HepG2 (cell line): ENCODE results near the gene FBXL13. TPM values are rescaled to one million over a fixed set of nuclear protein-coding genes. Genes with fewer than 3 reads are reported as not detected.

ENCODE experiments used
- ATAC-seq: fragments of 200-7000 bp; cut with Tn5 transposase; 3 replicates; pipeline ENCODE4 v1.9.1; 2020; ENCODE audit warnings: mild to moderate bottlenecking, moderate library complexity
- BruUV-seq: library from RNA; stranded (reverse); fragments of 400-500 nt; replicated peaks from 2 replicates; lab custom pipeline; 2021; lab: Mats Ljungman, UMichigan
- CTCF ChIA-PET: fragments of 300-600 bp; formaldehyde crosslinking; extraction: SDS; loops from one replicate; lab custom pipeline; 2021; ENCODE audit warnings: low total read pairs, inconsistent platforms, low intra/inter-chr PET ratio; lab: Yijun Ruan, JAX
- POLR2A ChIA-PET: fragments of 350-600 bp; sonication (Branson Sonifier 250); formaldehyde crosslinking; loops from one replicate; lab custom pipeline; 2020; ENCODE audit warnings: antibody characterized with exemption, inconsistent platforms; lab: Yijun Ruan, JAX
- DNase-seq: peaks from one replicate; pipeline ENCODE4 v3.0.0-alpha.2; 2015; ENCODE audit warnings: low spot score
- FAIRE-seq: peaks from 3 replicates; lab custom pipeline; 2011; peaks lifted over from hg19 to GRCh38; lab: Jason Lieb, UNC
- H2AFZ ChIP-seq: one replicate; pipeline ENCODE4 v1.6.1; 2011; ENCODE audit warnings: low read length, inconsistent platforms
- H3K27ac ChIP-seq: fragments of 300-600 bp; 3 replicates; pipeline ENCODE4 v1.8.0; 2011; ENCODE audit warnings: mixed run types, mild to moderate bottlenecking, mixed read lengths, low read length, inconsistent platforms; ENCODE audit not compliant: insufficient read depth; ENCODE audit errors: extremely low read length
- H3K27me3 ChIP-seq, 2 experiments: fragments of 200-600 bp in 1 of 2; 2 replicates in 1 of 2; 3 replicates in 1 of 2; pipeline versions ENCODE4 v1.6.0 to v1.8.0; 2011; ENCODE audit warnings: low read length in 2 of 2, mild to moderate bottlenecking in 2 of 2, moderate library complexity in 2 of 2, inconsistent platforms in 1 of 2; ENCODE audit not compliant: insufficient read depth in 2 of 2, control insufficient read depth in 1 of 2
- H3K36me3 ChIP-seq, 2 experiments: fragments of 200-600 bp in 1 of 2; replicated peaks in 1 of 2; 2 replicates in 1 of 2; 3 replicates in 1 of 2; pipeline versions ENCODE4 v1.5.1 to v1.8.0; 2011; ENCODE audit warnings: low read length in 2 of 2, inconsistent platforms in 1 of 2; ENCODE audit not compliant: insufficient read depth in 2 of 2, control insufficient read depth in 1 of 2
- H3K4me1 ChIP-seq: 2 replicates; pipeline ENCODE4 v1.5.1; 2012; ENCODE audit warnings: low read length, inconsistent platforms; ENCODE audit not compliant: insufficient read depth
- H3K4me2 ChIP-seq: 2 replicates; pipeline ENCODE4 v1.6.0; 2011; ENCODE audit warnings: low read depth, low read length, inconsistent platforms
- H3K4me3 ChIP-seq, 3 experiments: fragments of 200-600 bp in 1 of 3; sonication (generic), shearing (Covaris generic) in 1 of 3; replicated peaks in 1 of 3; 2 replicates each; pipeline ENCODE4 v1.5.1; 2011 to 2016; ENCODE audit warnings: low read length in 3 of 3, inconsistent platforms in 2 of 3, low read depth in 2 of 3, mild to moderate bottlenecking in 2 of 3, control low read depth in 1 of 3, mixed read lengths in 1 of 3; ENCODE audit not compliant: insufficient read depth in 1 of 3
- H3K79me2 ChIP-seq: one replicate; pipeline ENCODE4 v1.6.1; 2011; ENCODE audit warnings: low read length, inconsistent platforms; ENCODE audit not compliant: insufficient read depth
- H3K9ac ChIP-seq: 2 replicates; pipeline ENCODE4 v1.6.0; 2011; ENCODE audit warnings: mild to moderate bottlenecking, low read depth, low read length, inconsistent platforms; ENCODE audit not compliant: insufficient read depth
- H3K9me3 ChIP-seq: 2 replicates; pipeline ENCODE4 v1.5.1; 2012; ENCODE audit warnings: mild to moderate bottlenecking, low read length
- H4K20me1 ChIP-seq: 2 replicates; pipeline ENCODE4 v1.6.0; 2011; ENCODE audit warnings: inconsistent platforms, mild to moderate bottlenecking, low read length, moderate library complexity; ENCODE audit not compliant: insufficient read depth
- ASH2L ChIP-seq: fragments of 300-600, 200-600 bp; sonication (generic); IDR thresholded peaks from 2 replicates; pipeline ENCODE4 v1.7.0; 2017; ENCODE audit warnings: low read depth, mild to moderate bottlenecking, moderate library complexity, mixed read lengths, low read length; ENCODE audit not compliant: insufficient read length
- ATF7 ChIP-seq, 2 experiments: fragments of 450-650 bp in 1 of 2; sonication (generic) in 1 of 2; formaldehyde crosslinking in 1 of 2; IDR thresholded peaks; 2 replicates each; pipeline versions ENCODE4 v1.4.0 to v1.6.1; 2016 to 2020; ENCODE audit warnings: antibody characterized with exemption in 1 of 2, mild to moderate bottlenecking in 1 of 2, missing genetic modification reagents in 1 of 2
- ELF3 ChIP-seq: IDR thresholded peaks from 2 replicates; pipeline ENCODE4 v1.6.1; 2016; ENCODE audit warnings: missing genetic modification reagents, missing compliant biosample characterization
- FOXJ3 ChIP-seq: sonication (generic); formaldehyde crosslinking; IDR thresholded peaks from 2 replicates; pipeline ENCODE4 v1.4.0; 2020; ENCODE audit warnings: missing genetic modification reagents, mild to moderate bottlenecking, borderline replicate concordance
- GTF3A ChIP-seq: sonication (generic); formaldehyde crosslinking; conservative IDR thresholded peaks from 2 replicates; pipeline ENCODE4 v1.4.0; 2020; ENCODE audit warnings: mild to moderate bottlenecking, missing genetic modification reagents
- KAT8 ChIP-seq: IDR thresholded peaks from 2 replicates; pipeline ENCODE4 v1.6.1; 2016; ENCODE audit warnings: missing genetic modification reagents, missing compliant biosample characterization
- NFKB2 ChIP-seq: sonication (generic); formaldehyde crosslinking; IDR thresholded peaks from 2 replicates; pipeline ENCODE4 v1.4.0; 2020; ENCODE audit warnings: missing genetic modification reagents, borderline replicate concordance
- NR2F1 ChIP-seq, 2 experiments: fragments of 450-650 bp in 1 of 2; formaldehyde crosslinking in 1 of 2; IDR thresholded peaks; 2 replicates each; pipeline versions ENCODE4 v1.5.0 to v1.6.1; 2016 to 2020; ENCODE audit warnings: mild to moderate bottlenecking in 1 of 2, missing compliant biosample characterization in 1 of 2, missing genetic modification reagents in 1 of 2, moderate library complexity in 1 of 2
- WGBS: methylation state at CpG from one replicate; pipeline ENCODE4 v1.1.6; 2017; ENCODE audit warnings: low lambda C conversion rate; 5-methylcytosine and 5-hydroxymethylcytosine counted together
- in situ Hi-C: cut with HindIII; loops from 2 replicates; pipeline ENCODE4 v1.10.0; 2017; ENCODE audit warnings: low pct_unique_long_range_greater_than_20kb; ENCODE audit not compliant: extremely low pct_ligation_motif_present
- intact Hi-C: fragments of 100-400 bp; cut with micrococcal nuclease; formaldehyde crosslinking; loops from one replicate; pipeline ENCODE4 v1.10.0; 2022; ENCODE audit not compliant: unreplicated experiment
- polyA plus RNA-seq, 8 experiments: library from polyadenylated mRNA; depleted of rRNA in 3 of 8; stranded (reverse) in 7 of 8; unstranded in 1 of 8; fragments of >200 nt; fragmentation: Illumina TruSeq in 4 of 8; extraction: Trizol in 4 of 8; gene quantifications; 2 replicates each; pipeline versions ENCODE4 v1.2.1 to v1.2.3, GENCODE V29; 2011 to 2016; ENCODE audit warnings: low read depth in 4 of 8, missing spikeins in 1 of 8, mixed read lengths in 1 of 8; ENCODE audit not compliant: insufficient read depth in 1 of 8
- total RNA-seq, 5 experiments: library from RNA; depleted of rRNA; stranded (reverse); fragments of >200 nt; fragmentation: Illumina TruSeq; extraction: Trizol; gene quantifications; 2 replicates each; pipeline ENCODE4 v1.2.3, GENCODE V29; 2016; ENCODE audit warnings: low read depth in 1 of 5
- TF ChIP-seq, protein P1 (sequence below): sonication (generic); formaldehyde crosslinking; IDR thresholded peaks from 2 replicates; pipeline ENCODE4 v1.5.1; 2020; ENCODE audit warnings: mild to moderate bottlenecking, missing genetic modification reagents, moderate library complexity
- TF ChIP-seq, protein P2 (sequence below): sonication (generic); formaldehyde crosslinking; IDR thresholded peaks from 2 replicates; pipeline ENCODE4 v1.4.0; 2020; ENCODE audit warnings: missing genetic modification reagents
- TF ChIP-seq, protein P3 (sequence below): sonication (generic); formaldehyde crosslinking; IDR thresholded peaks from 2 replicates; pipeline ENCODE4 v1.8.0; 2022; ENCODE audit warnings: missing genetic modification reagents, mild to moderate bottlenecking, inconsistent platforms, borderline replicate concordance

The FBXL13 gene
- total and polyA plus RNA-seq, 2 of the 13 experiments (the other 11 are each of a cell fraction or from before 2014, with no cell fraction given), result 0.24 to 0.77 TPM

DNA sequence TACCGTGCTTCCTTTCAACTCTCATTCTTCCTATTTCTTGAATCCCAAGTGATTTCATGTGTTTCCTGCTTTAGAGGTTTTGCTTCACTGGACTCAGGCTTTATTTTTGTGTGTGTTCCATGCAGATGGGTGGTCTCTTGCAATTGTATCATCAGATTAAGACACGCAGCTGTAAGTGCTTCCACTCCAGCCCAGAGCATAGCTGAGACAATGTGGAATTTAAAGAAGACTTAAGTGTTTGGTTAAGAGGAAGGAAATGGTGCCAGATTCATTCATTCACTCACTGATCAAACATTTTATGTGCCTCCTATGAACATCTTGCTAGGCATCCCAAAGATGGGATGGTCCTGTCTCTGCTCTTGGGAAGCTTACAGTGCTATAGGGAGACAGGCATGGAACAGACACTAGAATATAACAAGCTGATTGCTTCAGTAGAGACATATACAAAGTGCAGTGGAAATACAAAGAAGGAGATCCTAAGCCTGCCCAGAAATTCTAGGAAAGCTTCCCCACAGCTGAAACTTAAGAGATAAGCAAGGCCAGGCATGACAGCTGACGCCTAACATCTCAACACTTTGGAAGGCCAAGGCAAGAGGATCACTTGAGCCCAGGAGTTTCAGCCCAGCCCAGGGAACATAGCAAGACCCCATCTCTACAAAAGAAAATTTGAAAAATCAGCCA is 207.9 kb downstream of the FBXL13 start:
- no peaks in the 10 kb centered on the region for H3K79me2 ChIP-seq
- H3K4me1 ChIP-seq, result peaks cover 25% of the 10 kb centered on the region
- 100% methylated on average over 3 of the region's 3 CpGs for WGBS
- POLR2A ChIA-PET, result no interaction called here
- BruUV-seq, result no TSS peak
- in situ Hi-C loops (no loop called here), intact Hi-C loops (no loop called here)
- no peaks in the 10 kb centered on the region for H3K9me3 ChIP-seq
- H3K36me3 ChIP-seq, result no peaks in the 10 kb centered on the region
- no peaks in the 10 kb centered on the region for H4K20me1 ChIP-seq
- TF ChIP-seq ASH2L (no peak), GTF3A (CRISPR knock-in tag) (no peak), ATF7 (IDR thresholded peaks at IDR 0.05) (no peak), ATF7 (CRISPR knock-in tag; IDR thresholded peaks at IDR 0.05) (no peak), KAT8 (CRISPR knock-in tag) (no peak)
- TF ChIP-seq, all 625 proteins: peak for 0
- Histone ChIP-seq H2AFZ (no peak overlapping the region), H3K27ac (no peak overlapping the region), H3K4me2 (no peak overlapping the region), H3K4me3 (no peak overlapping the region), H3K27me3 (no peaks in the 10 kb centered on the region), H3K9ac (no peak overlapping the region)
- CTCF ChIA-PET, result no interaction called here
- FAIRE-seq, result no peak
- DNase-seq, result no peak
- ATAC-seq, result no peak

DNA sequence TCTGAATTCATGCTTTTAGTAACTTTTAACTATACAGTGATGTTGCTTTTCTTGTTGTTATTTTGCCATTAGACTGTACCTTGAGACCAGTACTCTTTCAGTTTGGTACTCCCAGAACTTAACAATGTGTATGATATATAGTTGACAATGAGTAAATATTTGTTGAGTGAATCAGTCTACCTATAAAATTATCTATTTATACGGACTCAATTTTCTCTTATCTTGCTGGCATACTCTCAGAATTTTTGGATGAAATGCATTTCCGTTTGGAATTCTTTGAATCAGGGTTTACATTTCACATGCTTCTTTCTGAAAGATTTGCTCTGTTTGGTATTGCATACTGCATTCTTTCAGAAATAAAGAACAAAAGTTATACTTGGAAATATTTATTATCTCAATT is 209.6 kb downstream of the FBXL13 start:
- H3K79me2 ChIP-seq, result no peaks in the 10 kb centered on the region
- no peaks in the 10 kb centered on the region for H3K9me3 ChIP-seq
- peaks cover 31% of the 10 kb centered on the region for H3K4me1 ChIP-seq
- ATAC-seq, result no peak
- POLR2A ChIA-PET, result no interaction called here
- no peak for DNase-seq
- intact Hi-C loops, result no loop called here
- BruUV-seq, result no TSS peak
- H3K36me3 ChIP-seq, result no peaks in the 10 kb centered on the region
- no peaks in the 10 kb centered on the region for H4K20me1 ChIP-seq
- H3K9ac ChIP-seq, result no peak overlapping the region
- WGBS, result 70% methylated on average over 2 of the region's 2 CpGs
- no peak for FAIRE-seq
- no peaks in the 10 kb centered on the region for H3K27me3 ChIP-seq
- no peak overlapping the region for H3K4me3 ChIP-seq
- CTCF ChIA-PET, result no interaction called here
- in situ Hi-C loops, result no loop called here
- no peak overlapping the region for H3K27ac ChIP-seq
- H2AFZ ChIP-seq, result no peak overlapping the region
- H3K4me2 ChIP-seq, result no peak overlapping the region
- TF ChIP-seq, protein P1, sequence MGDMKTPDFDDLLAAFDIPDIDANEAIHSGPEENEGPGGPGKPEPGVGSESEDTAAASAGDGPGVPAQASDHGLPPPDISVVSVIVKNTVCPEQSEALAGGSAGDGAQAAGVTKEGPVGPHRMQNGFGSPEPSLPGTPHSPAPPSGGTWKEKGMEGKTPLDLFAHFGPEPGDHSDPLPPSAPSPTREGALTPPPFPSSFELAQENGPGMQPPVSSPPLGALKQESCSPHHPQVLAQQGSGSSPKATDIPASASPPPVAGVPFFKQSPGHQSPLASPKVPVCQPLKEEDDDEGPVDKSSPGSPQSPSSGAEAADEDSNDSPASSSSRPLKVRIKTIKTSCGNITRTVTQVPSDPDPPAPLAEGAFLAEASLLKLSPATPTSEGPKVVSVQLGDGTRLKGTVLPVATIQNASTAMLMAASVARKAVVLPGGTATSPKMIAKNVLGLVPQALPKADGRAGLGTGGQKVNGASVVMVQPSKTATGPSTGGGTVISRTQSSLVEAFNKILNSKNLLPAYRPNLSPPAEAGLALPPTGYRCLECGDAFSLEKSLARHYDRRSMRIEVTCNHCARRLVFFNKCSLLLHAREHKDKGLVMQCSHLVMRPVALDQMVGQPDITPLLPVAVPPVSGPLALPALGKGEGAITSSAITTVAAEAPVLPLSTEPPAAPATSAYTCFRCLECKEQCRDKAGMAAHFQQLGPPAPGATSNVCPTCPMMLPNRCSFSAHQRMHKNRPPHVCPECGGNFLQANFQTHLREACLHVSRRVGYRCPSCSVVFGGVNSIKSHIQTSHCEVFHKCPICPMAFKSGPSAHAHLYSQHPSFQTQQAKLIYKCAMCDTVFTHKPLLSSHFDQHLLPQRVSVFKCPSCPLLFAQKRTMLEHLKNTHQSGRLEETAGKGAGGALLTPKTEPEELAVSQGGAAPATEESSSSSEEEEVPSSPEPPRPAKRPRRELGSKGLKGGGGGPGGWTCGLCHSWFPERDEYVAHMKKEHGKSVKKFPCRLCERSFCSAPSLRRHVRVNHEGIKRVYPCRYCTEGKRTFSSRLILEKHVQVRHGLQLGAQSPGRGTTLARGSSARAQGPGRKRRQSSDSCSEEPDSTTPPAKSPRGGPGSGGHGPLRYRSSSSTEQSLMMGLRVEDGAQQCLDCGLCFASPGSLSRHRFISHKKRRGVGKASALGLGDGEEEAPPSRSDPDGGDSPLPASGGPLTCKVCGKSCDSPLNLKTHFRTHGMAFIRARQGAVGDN, result no peak
- TF ChIP-seq FOXJ3 (CRISPR knock-in tag) (no peak), NR2F1 (CRISPR knock-in tag; IDR thresholded peaks at IDR 0.05) (no peak), ELF3 (no peak), NFKB2 (CRISPR knock-in tag) (no peak)
- TF ChIP-seq, protein P2, sequence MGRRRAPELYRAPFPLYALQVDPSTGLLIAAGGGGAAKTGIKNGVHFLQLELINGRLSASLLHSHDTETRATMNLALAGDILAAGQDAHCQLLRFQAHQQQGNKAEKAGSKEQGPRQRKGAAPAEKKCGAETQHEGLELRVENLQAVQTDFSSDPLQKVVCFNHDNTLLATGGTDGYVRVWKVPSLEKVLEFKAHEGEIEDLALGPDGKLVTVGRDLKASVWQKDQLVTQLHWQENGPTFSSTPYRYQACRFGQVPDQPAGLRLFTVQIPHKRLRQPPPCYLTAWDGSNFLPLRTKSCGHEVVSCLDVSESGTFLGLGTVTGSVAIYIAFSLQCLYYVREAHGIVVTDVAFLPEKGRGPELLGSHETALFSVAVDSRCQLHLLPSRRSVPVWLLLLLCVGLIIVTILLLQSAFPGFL (CRISPR knock-in tag), result no peak
- TF ChIP-seq, protein P3, sequence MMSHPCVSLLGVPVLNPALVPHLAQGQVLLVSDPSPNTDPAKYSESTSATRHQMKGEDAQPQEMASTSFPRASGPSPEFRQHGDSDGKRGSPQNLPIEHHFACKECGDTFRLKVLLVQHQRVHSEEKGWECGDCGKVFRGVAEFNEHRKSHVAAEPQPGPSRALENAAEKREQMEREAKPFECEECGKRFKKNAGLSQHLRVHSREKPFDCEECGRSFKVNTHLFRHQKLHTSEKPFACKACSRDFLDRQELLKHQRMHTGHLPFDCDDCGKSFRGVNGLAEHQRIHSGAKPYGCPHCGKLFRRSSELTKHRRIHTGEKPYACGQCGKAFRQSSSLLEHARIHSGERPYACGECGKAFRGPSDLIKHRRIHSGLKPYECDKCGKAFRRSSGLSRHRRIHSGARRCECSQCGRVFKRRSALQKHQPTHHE, result no peak
